ENCODE data around the gene LNPEP.

LNPEP gene

DNA sequence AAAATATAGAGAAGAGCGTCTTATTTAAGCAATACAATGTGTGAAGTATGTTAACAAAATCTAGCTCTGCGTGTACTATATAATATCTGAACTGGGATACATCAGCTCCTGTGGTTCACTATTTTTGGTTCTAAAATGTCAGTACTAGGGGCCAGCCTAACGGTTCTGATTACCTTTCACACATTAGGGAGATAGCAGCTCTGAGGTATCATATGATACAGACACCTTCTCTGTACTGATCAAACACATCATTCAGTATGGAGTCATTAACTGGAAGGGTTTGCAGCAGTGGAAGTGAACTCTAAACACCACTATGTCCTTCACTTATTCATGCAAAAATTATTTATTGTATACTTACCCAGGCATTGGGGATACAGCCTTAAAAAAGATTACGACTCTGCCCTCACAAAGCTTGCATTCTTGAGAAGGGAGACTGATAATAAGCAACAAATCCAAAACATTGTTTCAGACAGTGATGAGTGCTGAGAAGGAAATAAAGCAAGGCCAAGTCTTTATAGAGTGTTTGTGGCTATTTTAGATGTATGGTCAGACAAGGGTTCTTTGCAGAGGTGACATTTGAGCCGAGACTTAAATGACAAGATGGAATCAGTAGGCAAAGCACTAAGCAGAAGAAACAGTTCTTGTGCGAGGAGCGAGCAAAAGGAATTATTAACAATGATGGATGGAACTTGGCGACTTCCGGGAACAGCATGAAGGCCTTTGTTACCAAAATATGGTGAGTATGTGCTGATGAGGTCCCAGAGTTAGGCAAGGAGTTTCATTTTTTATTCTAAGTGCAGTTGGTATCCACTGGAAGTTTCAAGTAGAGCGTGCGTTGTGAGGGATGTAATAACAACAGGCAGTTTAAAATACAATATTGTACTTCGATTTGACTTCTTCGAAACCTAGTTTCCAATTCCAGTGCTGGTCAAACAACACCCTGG, 1.8 kb upstream of the LNPEP start:
- peak overlapping the region; percentile 80 for H3K4me3 ChIP-seq (ENCODE audit: low read depth, low read length)
- DNase-seq (ENCODE audit: low read depth), result no peak
- TF ChIP-seq, protein P1, sequence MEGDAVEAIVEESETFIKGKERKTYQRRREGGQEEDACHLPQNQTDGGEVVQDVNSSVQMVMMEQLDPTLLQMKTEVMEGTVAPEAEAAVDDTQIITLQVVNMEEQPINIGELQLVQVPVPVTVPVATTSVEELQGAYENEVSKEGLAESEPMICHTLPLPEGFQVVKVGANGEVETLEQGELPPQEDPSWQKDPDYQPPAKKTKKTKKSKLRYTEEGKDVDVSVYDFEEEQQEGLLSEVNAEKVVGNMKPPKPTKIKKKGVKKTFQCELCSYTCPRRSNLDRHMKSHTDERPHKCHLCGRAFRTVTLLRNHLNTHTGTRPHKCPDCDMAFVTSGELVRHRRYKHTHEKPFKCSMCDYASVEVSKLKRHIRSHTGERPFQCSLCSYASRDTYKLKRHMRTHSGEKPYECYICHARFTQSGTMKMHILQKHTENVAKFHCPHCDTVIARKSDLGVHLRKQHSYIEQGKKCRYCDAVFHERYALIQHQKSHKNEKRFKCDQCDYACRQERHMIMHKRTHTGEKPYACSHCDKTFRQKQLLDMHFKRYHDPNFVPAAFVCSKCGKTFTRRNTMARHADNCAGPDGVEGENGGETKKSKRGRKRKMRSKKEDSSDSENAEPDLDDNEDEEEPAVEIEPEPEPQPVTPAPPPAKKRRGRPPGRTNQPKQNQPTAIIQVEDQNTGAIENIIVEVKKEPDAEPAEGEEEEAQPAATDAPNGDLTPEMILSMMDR (IDR thresholded peaks at IDR 0.05; ENCODE audit: control insufficient read depth, extremely low read depth, insufficient read depth), result no peak

DNA sequence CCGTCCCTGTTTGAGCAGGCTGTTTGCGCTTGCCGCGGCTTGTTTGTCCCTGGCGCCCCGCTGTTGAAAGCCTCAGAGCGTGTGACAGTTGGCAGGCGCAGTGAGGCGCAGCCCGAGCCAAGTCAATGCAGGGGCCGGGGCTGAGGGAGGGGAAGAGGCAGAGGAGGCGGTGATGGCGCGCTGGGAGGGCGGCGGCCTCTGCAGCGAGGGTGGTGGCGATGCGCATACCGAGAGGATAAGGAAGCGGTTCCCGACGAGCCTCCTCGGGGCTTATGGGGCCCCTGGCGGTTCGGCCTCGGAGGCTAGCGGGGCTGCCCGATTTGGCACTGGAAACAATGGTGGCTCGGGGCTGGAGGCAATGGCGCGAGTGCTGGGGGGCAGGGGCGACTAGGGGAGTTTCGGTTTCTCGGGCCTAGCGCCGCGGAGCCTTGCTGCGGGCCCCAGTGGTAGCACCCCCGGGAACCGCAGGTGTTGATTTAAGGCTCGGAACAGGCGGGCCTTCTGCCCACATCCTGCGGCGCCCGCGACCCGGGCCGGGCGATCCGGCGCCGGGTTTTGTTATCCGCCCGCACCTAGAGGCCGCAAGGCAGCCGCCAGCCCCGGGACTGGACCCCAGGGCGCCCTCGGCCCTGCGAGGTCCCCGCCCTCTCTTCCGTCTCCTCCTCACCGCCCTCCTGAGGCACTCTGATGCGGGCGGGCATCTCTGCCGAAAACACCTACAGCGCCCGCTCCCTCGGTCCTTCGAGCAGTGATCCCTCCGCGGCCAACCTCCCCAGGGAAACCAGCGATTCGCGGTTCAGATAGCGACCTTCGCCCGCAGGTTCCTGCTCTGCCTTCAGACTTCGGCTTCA, 947 bp upstream of the LNPEP start:
- peak overlapping the region; percentile 80 for H3K4me3 ChIP-seq (ENCODE audit: low read depth, low read length)
- TF ChIP-seq, protein P1 (IDR thresholded peaks at IDR 0.05; ENCODE audit: control insufficient read depth, extremely low read depth, insufficient read depth), result no peak
- peak; percentile 95 for DNase-seq (ENCODE audit: low read depth)

DNA sequence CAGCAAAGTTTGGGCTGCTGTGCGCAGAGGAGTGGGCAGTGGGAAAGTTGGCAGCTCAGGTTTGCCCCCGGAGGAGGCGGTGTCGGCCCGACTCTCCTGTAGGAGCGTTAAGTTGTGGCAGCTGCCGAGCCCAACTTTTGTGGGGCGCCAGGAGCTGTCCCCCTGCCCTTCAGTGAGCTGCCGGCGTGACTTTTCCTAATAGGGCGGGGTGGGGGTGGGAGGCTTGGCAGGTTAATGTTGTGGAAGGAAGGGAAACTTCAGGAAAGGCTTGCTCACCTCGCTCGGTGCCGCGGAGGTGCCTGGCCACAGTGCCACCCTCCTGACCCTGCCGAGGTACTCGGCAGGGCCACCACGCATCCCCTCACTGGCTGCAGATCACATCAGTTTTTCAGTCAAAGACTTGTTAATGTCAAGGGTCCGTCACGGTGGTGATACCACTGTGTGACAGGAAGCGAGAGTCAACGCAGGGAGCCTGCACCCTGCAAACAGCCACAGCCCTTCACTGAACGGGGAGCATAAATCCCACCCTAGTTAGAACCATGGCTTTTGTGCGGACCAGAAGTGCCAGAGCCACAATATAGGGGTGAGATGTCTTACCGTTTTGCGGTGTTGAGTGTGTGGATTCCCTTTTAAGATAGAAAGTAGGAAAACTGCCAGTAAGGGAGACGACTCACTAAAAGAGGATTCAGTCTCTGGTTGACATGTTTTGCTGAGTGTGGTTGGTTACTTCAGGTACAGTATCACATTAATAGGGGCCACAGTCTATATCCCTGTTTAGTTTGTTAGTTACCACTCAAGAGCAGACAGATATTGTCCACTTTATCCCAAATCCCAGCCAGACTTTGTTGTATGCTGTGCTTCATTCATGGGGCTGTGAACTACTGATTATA, 796 bp downstream of the LNPEP start:
- TF ChIP-seq, protein P1 (IDR thresholded peaks at IDR 0.05; ENCODE audit: control insufficient read depth, extremely low read depth, insufficient read depth), result no peak
- peak overlapping the region; percentile 80 for H3K4me3 ChIP-seq (ENCODE audit: low read depth, low read length)
- DNase-seq (ENCODE audit: low read depth), result no peak

DNA sequence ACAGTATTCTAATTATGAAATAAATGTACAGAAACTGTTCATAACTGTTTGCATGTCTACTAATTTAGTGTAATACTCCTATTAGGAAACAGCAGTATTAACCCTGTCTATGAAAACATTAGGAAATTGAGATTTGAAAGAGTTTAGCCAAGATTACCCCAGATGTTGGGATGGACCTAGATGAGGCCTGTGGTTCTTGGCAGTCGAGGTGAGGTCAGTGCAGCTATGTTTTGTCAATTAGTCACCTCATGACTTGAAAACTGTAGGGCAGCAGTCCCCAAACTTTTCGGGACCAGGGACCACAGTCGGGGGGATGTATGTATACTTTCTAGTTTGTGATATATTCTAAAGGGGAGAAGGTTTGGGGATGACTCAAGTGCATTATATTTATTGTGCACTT, 4.7 kb downstream of the LNPEP start:
- DNase-seq (ENCODE audit: low read depth), result no peak
- TF ChIP-seq, protein P1 (IDR thresholded peaks at IDR 0.05; ENCODE audit: control insufficient read depth, extremely low read depth, insufficient read depth), result no peak
- H3K4me3 ChIP-seq (ENCODE audit: low read depth, low read length), result no peak overlapping the region

DNA sequence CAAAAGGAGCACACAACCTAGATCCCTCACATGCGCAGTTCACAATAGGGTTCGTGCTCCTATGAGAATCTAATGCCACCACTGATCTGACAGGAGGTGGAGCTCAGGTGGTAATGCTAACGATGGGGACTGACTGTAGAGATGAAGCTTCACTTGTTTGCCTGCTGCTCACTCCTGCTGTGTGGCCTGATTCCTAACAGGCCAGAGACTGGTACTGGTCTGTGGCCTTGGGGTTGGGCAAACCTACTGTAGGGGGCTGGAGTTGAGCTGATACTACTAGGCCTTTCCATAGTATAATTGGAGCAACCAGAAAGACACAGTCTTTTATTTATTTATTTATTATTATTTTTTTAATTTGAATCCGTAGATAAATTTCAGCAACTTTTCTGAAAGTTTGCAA, 5.3 kb downstream of the LNPEP start:
- H3K4me3 ChIP-seq (ENCODE audit: low read depth, low read length), result no peak overlapping the region
- TF ChIP-seq, protein P1 (IDR thresholded peaks at IDR 0.05; ENCODE audit: control insufficient read depth, extremely low read depth, insufficient read depth), result no peak
- no peak for DNase-seq (ENCODE audit: low read depth)

DNA sequence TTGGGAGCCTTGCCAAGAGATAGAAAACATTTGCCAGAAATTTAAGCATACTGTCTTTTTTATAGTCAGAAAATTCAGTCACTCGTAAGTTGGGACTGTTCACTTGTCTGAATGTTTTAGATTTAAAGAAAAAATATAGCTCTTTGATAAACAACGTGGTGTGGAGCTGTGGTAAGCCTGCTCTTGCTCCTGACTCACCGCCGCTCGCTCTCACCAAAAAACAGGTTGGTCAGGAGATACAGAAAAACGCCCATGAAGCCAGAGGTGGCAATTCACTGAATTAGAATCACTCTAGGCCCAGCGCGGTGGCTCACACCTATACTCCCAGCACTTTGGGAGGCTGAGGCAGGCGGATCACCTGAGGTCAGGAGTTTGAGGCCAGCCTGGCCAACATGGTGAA, 6.2 kb downstream of the LNPEP start:
- TF ChIP-seq, protein P1 (IDR thresholded peaks at IDR 0.05; ENCODE audit: control insufficient read depth, extremely low read depth, insufficient read depth), result no peak
- DNase-seq (ENCODE audit: low read depth), result no peak
- no peak overlapping the region for H3K4me3 ChIP-seq (ENCODE audit: low read depth, low read length)

Measured in LNCaP clone FGC (cell line).